Measurements from ENCODE around the gene ATP5PB.

GRCh38 chr1:111407301-111407700 lies 42.0 kb upstream of the ATP5PB start:
- TF ChIP-seq CTCF (IDR thresholded peaks at IDR 0.05) (no peak), ZFX (IDR thresholded peaks at IDR 0.05; ENCODE audit: borderline replicate concordance) (no peak)

All from 22Rv1 (cell line).